HCT116 (cell line): ENCODE results near the gene LRIF1. TPM values are rescaled to one million over a fixed set of nuclear protein-coding genes. Genes with fewer than 3 reads are reported as not detected.

Experiments used
- ATAC-seq: fragments of 200-7000 bp; cut with Tn5 transposase; 2 replicates; pipeline ENCODE4 v1.9.1; 2020; ENCODE audit warnings: mild to moderate bottlenecking, moderate library complexity
- BruUV-seq: library from RNA; stranded (reverse); fragments of 400-500 nt; replicated peaks from 2 replicates; lab custom pipeline; 2021; lab: Mats Ljungman, UMichigan
- CTCF ChIA-PET: fragments of 300-600 bp; sonication (Branson Sonifier 250); formaldehyde crosslinking; loops from one replicate; lab custom pipeline; 2021; ENCODE audit warnings: antibody characterized with exemption; lab: Charles Lee
- POLR2A ChIA-PET: fragments of 300-600, 350-600 bp; sonication (Branson Sonifier 250); formaldehyde crosslinking; loops from one replicate; lab custom pipeline; 2021; ENCODE audit warnings: antibody characterized with exemption; lab: Charles Lee
- RAD21 ChIA-PET, 2 experiments: fragments of 300-600 bp; sonication (Branson Sonifier 250); formaldehyde crosslinking; loops; one replicate each; lab custom pipeline; 2023; ENCODE audit warnings: low total read pairs in 2 of 2; ENCODE audit not compliant: uncharacterized antibody in 2 of 2, unreplicated experiment in 2 of 2, low non-redundant PET in 1 of 2; lab: Charles Lee
- DNase-seq: peaks from one replicate; pipeline ENCODE4 v3.0.0-alpha.2; 2010; ENCODE audit warnings: low read depth, low spot score
- H2AFZ ChIP-seq: fragments of 200-600 bp; shearing (Covaris generic), sonication (generic); 2 replicates; pipeline ENCODE4 v1.6.1; 2017; ENCODE audit warnings: low read depth, mixed run types, mixed read lengths, antibody characterized with exemption, low read length; ENCODE audit not compliant: poor library complexity, severe bottlenecking
- H3K27ac ChIP-seq: 2 replicates; pipeline ENCODE4 v1.5.1; 2012; ENCODE audit warnings: low read depth, low read length
- H3K27me3 ChIP-seq: fragments of 200-600 bp; sonication (generic); 2 replicates; pipeline ENCODE4 v1.6.1; 2016; ENCODE audit warnings: mixed run types, low read length, mixed read lengths; ENCODE audit not compliant: insufficient read depth
- H3K36me3 ChIP-seq, 2 experiments: fragments of 200-500 bp in 1 of 2; fragments of 200-600 bp in 1 of 2; sonication (Bioruptor generic) in 1 of 2; sonication (generic) in 1 of 2; 2 replicates each; pipeline versions ENCODE4 v1.5.1 to v1.6.1; 2014 to 2016; ENCODE audit warnings: low read length in 2 of 2, inconsistent platforms in 1 of 2, mixed read lengths in 1 of 2, mixed run types in 1 of 2; ENCODE audit not compliant: insufficient read depth in 2 of 2, control insufficient read depth in 1 of 2
- H3K4me1 ChIP-seq, 2 experiments: fragments of 200-600 bp in 1 of 2; sonication (generic) in 1 of 2; 2 replicates each; pipeline versions ENCODE4 v1.5.1 to v1.6.1; 2012 to 2017; ENCODE audit warnings: low read length in 2 of 2, inconsistent platforms in 1 of 2, mild to moderate bottlenecking in 1 of 2, mixed read lengths in 1 of 2, mixed run types in 1 of 2, moderate library complexity in 1 of 2; ENCODE audit not compliant: insufficient read depth in 2 of 2, control insufficient read depth in 1 of 2
- H3K4me2 ChIP-seq: fragments of 200-600 bp; sonication (generic); 2 replicates; pipeline ENCODE4 v1.6.1; 2017; ENCODE audit warnings: mixed run types, low read length, mixed read lengths
- H3K4me3 ChIP-seq, 2 experiments: fragments of 200-600 bp in 1 of 2; sonication (generic) in 1 of 2; replicated peaks in 1 of 2; 2 replicates each; pipeline ENCODE4 v1.5.1; 2011 to 2016; ENCODE audit warnings: low read length in 2 of 2, control low read depth in 1 of 2, low read depth in 1 of 2, mild to moderate bottlenecking in 1 of 2, mixed read lengths in 1 of 2, mixed run types in 1 of 2
- H3K79me2 ChIP-seq: fragments of 200-600 bp; sonication (generic); 2 replicates; pipeline ENCODE4 v1.6.1; 2017; ENCODE audit warnings: mild to moderate bottlenecking, mixed run types, low read length, moderate library complexity, mixed read lengths; ENCODE audit not compliant: insufficient read depth
- H3K9ac ChIP-seq: fragments of 200-600 bp; sonication (generic); 2 replicates; pipeline ENCODE4 v1.6.1; 2016; ENCODE audit warnings: low read length, mixed read lengths
- H3K9me2 ChIP-seq: fragments of 200-600 bp; sonication (generic), shearing (Covaris generic); 2 replicates; pipeline ENCODE4 v1.6.1; 2017; ENCODE audit warnings: mixed run types, mild to moderate bottlenecking, moderate library complexity; ENCODE audit not compliant: insufficient read depth
- H3K9me3 ChIP-seq, 2 experiments: fragments of 200-500 bp in 1 of 2; fragments of 200-600 bp in 1 of 2; sonication (Bioruptor generic) in 1 of 2; sonication (generic) in 1 of 2; 2 replicates each; pipeline ENCODE4 v1.6.1; 2014 to 2017; ENCODE audit warnings: low read length in 2 of 2, mixed read lengths in 2 of 2, inconsistent platforms in 1 of 2, low read depth in 1 of 2, mild to moderate bottlenecking in 1 of 2, mixed run types in 1 of 2, moderate library complexity in 1 of 2; ENCODE audit not compliant: control insufficient read depth in 1 of 2, insufficient read depth in 1 of 2
- H4K20me1 ChIP-seq: fragments of 200-600 bp; sonication (generic), shearing (Covaris generic); 2 replicates; pipeline ENCODE4 v1.6.1; 2017; ENCODE audit warnings: mixed run types, mild to moderate bottlenecking, moderate library complexity; ENCODE audit not compliant: insufficient read depth
- CEBPB ChIP-seq: IDR thresholded peaks from 2 replicates; pipeline ENCODE4 v1.6.1; 2012; ENCODE audit warnings: low read depth
- CTCF ChIP-seq, 3 experiments: fragments of 200-600 bp in 1 of 3; sonication (generic) in 1 of 3; IDR thresholded peaks in 2 of 3; conservative IDR thresholded peaks in 1 of 3; 2 replicates each; pipeline ENCODE4 v1.5.1; 2012 to 2017; ENCODE audit warnings: low read depth in 2 of 3, low read length in 2 of 3, antibody characterized with exemption in 1 of 3, borderline replicate concordance in 1 of 3, control low read depth in 1 of 3, mild to moderate bottlenecking in 1 of 3, mixed read lengths in 1 of 3, mixed run types in 1 of 3, moderate library complexity in 1 of 3; ENCODE audit not compliant: insufficient read depth in 1 of 3
- EGR1 ChIP-seq: IDR thresholded peaks from 2 replicates; pipeline ENCODE4 v1.6.1; 2012; ENCODE audit warnings: low read depth
- ELF1 ChIP-seq: IDR thresholded peaks from 2 replicates; pipeline ENCODE4 v1.6.1; 2012; ENCODE audit warnings: low read depth, borderline replicate concordance
- EZH2 ChIP-seq: fragments of 200-600 bp; sonication (generic); IDR thresholded peaks from 2 replicates; pipeline ENCODE4 v1.6.1; 2017; ENCODE audit warnings: antibody characterized with exemption, mixed run types
- POLR2A ChIP-seq: IDR thresholded peaks from 2 replicates; pipeline ENCODE4 v1.7.0; 2011; ENCODE audit warnings: borderline replicate concordance; ENCODE audit not compliant: insufficient read depth, insufficient read length; ENCODE audit errors: extremely low read depth
- POLR2AphosphoS5 ChIP-seq: IDR thresholded peaks from 2 replicates; pipeline ENCODE4 v1.6.1; 2011; ENCODE audit warnings: mild to moderate bottlenecking, low read depth, low read length, moderate library complexity
- RAD21 ChIP-seq: IDR thresholded peaks from 2 replicates; pipeline ENCODE4 v1.6.1; 2012; ENCODE audit warnings: low read depth, mild to moderate bottlenecking
- SIN3A ChIP-seq: IDR thresholded peaks from 2 replicates; pipeline ENCODE4 v1.6.1; 2012; ENCODE audit warnings: low read depth
- TCF7L2 ChIP-seq: IDR thresholded peaks from 2 replicates; pipeline ENCODE4 v1.7.0; 2011; ENCODE audit warnings: borderline replicate concordance, inconsistent platforms; ENCODE audit not compliant: insufficient read depth, insufficient read length; ENCODE audit errors: extremely low read depth
- ZFX ChIP-seq: fragments of 450-650 bp; IDR thresholded peaks from 2 replicates; pipeline ENCODE4 v1.6.1; 2017
- intact Hi-C: fragments of 100-400 bp; cut with micrococcal nuclease; formaldehyde crosslinking; loops from 2 replicates; pipeline ENCODE4 v1.10.0; 2022
- total RNA-seq: library from RNA; stranded (reverse); gene quantifications from one replicate; pipeline ENCODE4 v1.2.1, GENCODE V29; 2021; ENCODE audit not compliant: unreplicated experiment
- TF ChIP-seq, protein P1 (sequence below): IDR thresholded peaks from 2 replicates; pipeline ENCODE4 v1.6.1; 2012
- TF ChIP-seq, protein P2 (sequence below): IDR thresholded peaks from 2 replicates; pipeline ENCODE4 v1.6.1; 2012

Gene LRIF1
- total RNA-seq, 1 experiment from 2014 or later: 21.8 TPM

DNA sequence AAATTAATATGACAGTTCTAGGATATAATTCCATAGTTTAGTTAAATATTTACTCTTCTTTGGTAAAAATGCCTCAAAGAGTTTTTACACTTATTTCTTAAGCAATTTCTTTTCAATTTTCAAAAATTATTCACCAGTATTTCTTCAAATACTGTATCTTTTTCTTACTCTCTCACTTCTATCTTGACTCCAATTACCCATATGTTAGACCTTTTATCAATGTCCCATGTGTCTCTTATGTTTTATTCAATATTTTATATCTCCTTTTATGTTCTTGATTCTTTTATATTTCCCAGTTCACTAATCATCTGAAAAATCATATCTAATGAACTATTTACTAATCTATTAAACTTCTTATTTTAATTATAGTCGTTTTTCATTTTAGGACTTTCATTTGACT, 11.5 kb upstream of the LRIF1 start (continued):
- TF ChIP-seq, protein P1, sequence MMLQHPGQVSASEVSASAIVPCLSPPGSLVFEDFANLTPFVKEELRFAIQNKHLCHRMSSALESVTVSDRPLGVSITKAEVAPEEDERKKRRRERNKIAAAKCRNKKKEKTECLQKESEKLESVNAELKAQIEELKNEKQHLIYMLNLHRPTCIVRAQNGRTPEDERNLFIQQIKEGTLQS: no peak
- no peak for TF ChIP-seq EGR1
- no peak for TF ChIP-seq RAD21
- no peak for TF ChIP-seq TCF7L2
- TF ChIP-seq, protein P2, sequence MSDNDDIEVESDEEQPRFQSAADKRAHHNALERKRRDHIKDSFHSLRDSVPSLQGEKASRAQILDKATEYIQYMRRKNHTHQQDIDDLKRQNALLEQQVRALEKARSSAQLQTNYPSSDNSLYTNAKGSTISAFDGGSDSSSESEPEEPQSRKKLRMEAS: no peak

GRCh38 chr1:110967256-110967655, 3.5 kb upstream of the LRIF1 start:
- intact Hi-C loops: no loop called here
- ChIA-PET POLR2A (no interaction called here), CTCF (no interaction called here), RAD21 (no interaction called here)
- no peaks in the 10 kb centered on the region for H4K20me1 ChIP-seq
- peaks cover 3 to 6% of the 10 kb centered on the region in 2 experiments; a peak in 2 of 4 replicates for H3K4me1 ChIP-seq
- H3K79me2 ChIP-seq: peaks cover 15% of the 10 kb centered on the region
- H3K4me2 ChIP-seq: no peak overlapping the region
- H3K27ac ChIP-seq: no peak overlapping the region
- ATAC-seq (no peak), DNase-seq (no peak)
- H2AFZ ChIP-seq: no peak overlapping the region
- no peak for TF ChIP-seq CTCF (IDR thresholded peaks at IDR 0.05 in 2 of 3, conservative IDR thresholded peaks at IDR 0.05 in 1 of 3; ENCODE audit: borderline replicate concordance in 1 of 3, insufficient read depth in 1 of 3, low read depth in 2 of 3, low read length in 2 of 3)
- TF ChIP-seq POLR2AphosphoS5: no peak
- TF ChIP-seq POLR2A: no peak
- no peak for TF ChIP-seq ZFX
- no peak for TF ChIP-seq EZH2
- no peak for TF ChIP-seq RAD21
- TF ChIP-seq ELF1: no peak
- no peak for TF ChIP-seq SIN3A
- TF ChIP-seq, protein P1: no peak
- no peak for TF ChIP-seq CEBPB
- H3K27me3 ChIP-seq: no peaks in the 10 kb centered on the region
- H3K9me3 ChIP-seq: no peaks in the 10 kb centered on the region
- H3K4me3 ChIP-seq: no peak overlapping the region
- no TSS peak for BruUV-seq
- H3K9me2 ChIP-seq: no peaks in the 10 kb centered on the region
- H3K9ac ChIP-seq: no peak overlapping the region
- H3K36me3 ChIP-seq: no peaks in the 10 kb centered on the region
